HG03342 (cell line): ENCODE measurements around the gene DNAH8.
"Not testable (repeated sequence)": the region's sequence is repeated elsewhere in the genome, so short reads cannot be mapped to it uniquely, and the experiment has no call there.

Source experiments
- ATAC-seq: cut with Tn5 transposase; IDR thresholded peaks from one replicate; pipeline ENCODE4 v1.9.1; 2021; ENCODE audit warnings: mild to moderate bottlenecking, moderate library complexity; ENCODE audit not compliant: unreplicated experiment

DNAH8 gene

GRCh38 chr6:38882157-38882556 is 167.0 kb downstream of the DNAH8 start:
- no peak for ATAC-seq

GRCh38 chr6:38897507-38897906 is 182.4 kb downstream of the DNAH8 start:
- ATAC-seq: no peak

- ATAC-seq: no peak
Measured at GRCh38 chr6:38901802-38902522, 186.9 kb downstream of the DNAH8 start.

GRCh38 chr6:38906582-38906981 is 191.5 kb downstream of the DNAH8 start:
- ATAC-seq: no peak

GRCh38 chr6:38907264-38907663 is 192.2 kb downstream of the DNAH8 start:
- no peak for ATAC-seq

- no peak for ATAC-seq
Measured at GRCh38 chr6:38909015-38909730, 194.1 kb downstream of the DNAH8 start.

GRCh38 chr6:38910207-38910606 is 195.1 kb downstream of the DNAH8 start:
- no peak for ATAC-seq

- ATAC-seq: no peak
Measured at GRCh38 chr6:38912378-38912777, 197.3 kb downstream of the DNAH8 start.

GRCh38 chr6:38915205-38915925 is 200.3 kb downstream of the DNAH8 start:
- no peak for ATAC-seq

GRCh38 chr6:38921540-38921939 is 206.4 kb downstream of the DNAH8 start:
- ATAC-seq: not testable (repeated sequence)

GRCh38 chr6:38924791-38925509 is 209.8 kb downstream of the DNAH8 start:
- no peak for ATAC-seq

- no peak for ATAC-seq
Measured at GRCh38 chr6:38929560-38929959, 214.4 kb downstream of the DNAH8 start.

- no peak for ATAC-seq
Measured at GRCh38 chr6:38933426-38933825, 218.3 kb downstream of the DNAH8 start.

GRCh38 chr6:38935051-38935450 is 219.9 kb downstream of the DNAH8 start:
- ATAC-seq: no peak

GRCh38 chr6:38937839-38938613 is 222.9 kb downstream of the DNAH8 start:
- no peak for ATAC-seq

- ATAC-seq: no peak
Measured at GRCh38 chr6:38938741-38939140, 223.6 kb downstream of the DNAH8 start.

- ATAC-seq: no peak
Measured at GRCh38 chr6:38942442-38942841, 227.3 kb downstream of the DNAH8 start.

GRCh38 chr6:38942965-38943364 is 227.9 kb downstream of the DNAH8 start:
- ATAC-seq: no peak

- ATAC-seq: no peak
Measured at GRCh38 chr6:38943964-38944363, 228.9 kb downstream of the DNAH8 start.

- no peak for ATAC-seq
Measured at GRCh38 chr6:38944655-38945279, 229.7 kb downstream of the DNAH8 start.
